GM08714 (cell line): ENCODE results near the gene KRTAP19-2.

Experiments used
- H3K4me3 ChIP-seq: fragments of 200-500 bp; sonication (Bioruptor generic); 2 replicates; pipeline ENCODE4 v1.5.1; 2014; ENCODE audit warnings: mild to moderate bottlenecking, low read length, inconsistent platforms
- ZNF274 ChIP-seq: IDR thresholded peaks from 2 replicates; pipeline ENCODE4 v1.6.1; 2012; ENCODE audit warnings: mild to moderate bottlenecking, low read depth, low read length

KRTAP19-2 gene

DNA sequence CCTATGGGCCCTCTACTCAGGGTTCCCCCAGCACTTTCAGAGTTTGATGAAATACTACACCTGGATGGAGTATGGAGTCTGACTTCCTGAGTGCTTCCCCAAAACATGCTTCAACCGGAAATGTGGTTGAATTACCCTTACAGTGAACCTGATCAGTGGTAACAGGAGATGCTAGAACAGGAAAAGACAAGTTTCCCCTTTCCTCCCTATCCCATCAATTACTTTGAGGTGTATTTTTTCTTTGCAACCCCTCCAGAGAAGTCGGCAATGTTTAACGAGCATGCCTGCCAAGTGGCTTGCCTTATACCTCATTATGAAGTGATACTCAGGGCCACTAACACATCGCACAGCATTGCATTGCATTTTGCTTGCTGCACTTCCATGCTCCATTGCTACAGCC is 40.2 kb downstream of the KRTAP19-2 start:
- no peak for TF ChIP-seq ZNF274
- no peak overlapping the region for H3K4me3 ChIP-seq

DNA sequence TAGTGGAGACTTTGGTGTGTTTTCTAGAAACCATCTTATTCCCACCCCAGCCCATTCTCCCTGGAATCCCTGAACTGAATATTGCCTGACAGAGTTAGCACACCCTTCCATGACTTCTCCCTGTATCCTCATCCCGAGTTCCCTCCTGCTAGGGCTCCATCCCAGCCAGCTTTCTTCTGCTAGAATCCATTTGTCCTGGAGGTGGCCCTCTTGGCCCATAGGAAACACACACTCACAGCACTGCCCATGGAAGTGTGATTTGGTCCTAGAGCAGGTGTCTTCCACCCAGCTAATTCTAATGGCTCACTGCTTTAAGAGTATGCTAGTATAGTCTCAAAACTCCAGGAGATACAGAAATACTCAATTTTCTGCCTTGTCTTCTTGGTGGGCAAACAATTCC is 43.0 kb downstream of the KRTAP19-2 start:
- no peak for TF ChIP-seq ZNF274
- no peak overlapping the region for H3K4me3 ChIP-seq

- H3K4me3 ChIP-seq = no peak overlapping the region
- no peak for TF ChIP-seq ZNF274
These were observed 44.0 kb downstream of the KRTAP19-2 start for GRCh38 chr21:30443226-30443625.

DNA sequence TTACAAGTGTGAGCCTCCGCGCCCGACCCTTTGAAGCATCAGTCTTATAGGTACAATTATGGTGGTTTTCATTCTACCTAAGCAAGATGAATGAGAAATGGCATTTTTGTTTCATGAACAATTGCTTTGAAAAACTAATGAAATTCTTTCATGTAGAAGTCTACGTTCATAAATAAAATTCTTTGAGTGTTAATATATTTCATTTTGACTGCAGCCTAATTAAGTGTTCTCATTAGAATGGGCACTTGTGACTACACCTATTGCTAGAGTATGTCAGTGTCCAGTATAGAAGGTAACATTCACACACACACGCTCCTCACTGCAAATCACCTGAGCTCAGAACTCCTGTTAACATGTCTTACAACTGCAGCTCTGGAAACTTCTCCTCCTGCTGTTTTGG is 47.3 kb downstream of the KRTAP19-2 start, which contains the start of gene KRTAP15-1:
TSS of gene KRTAP15-1 (plus strand) at position 301 of the 400 bp plus-strand sequence. CDS start at position 354, 53 bp downstream.
- H3K4me3 ChIP-seq = no peak within 1 kb of the TSS
- TF ChIP-seq ZNF274 = no peak
